ENCODE measurements around the gene PPAN.

PPAN gene

GRCh38 chr19:10087296-10088061 is 18.7 kb upstream of the PPAN start:
- ATAC-seq, result no peak
- DNase-seq, result no peak
- H3K27ac Mint-ChIP-seq, result peak overlapping the region; percentile 42
- H3K36me3 Mint-ChIP-seq (ENCODE audit: low read depth), result peaks cover 10% of the 10 kb centered on the region
- no peaks in the 10 kb centered on the region for H3K27me3 Mint-ChIP-seq
- H3K4me3 Mint-ChIP-seq, result peak overlapping the region; percentile 81
- H3K4me1 Mint-ChIP-seq, result peaks cover 12% of the 10 kb centered on the region
- no peaks in the 10 kb centered on the region for H3K9me3 Mint-ChIP-seq

DNA sequence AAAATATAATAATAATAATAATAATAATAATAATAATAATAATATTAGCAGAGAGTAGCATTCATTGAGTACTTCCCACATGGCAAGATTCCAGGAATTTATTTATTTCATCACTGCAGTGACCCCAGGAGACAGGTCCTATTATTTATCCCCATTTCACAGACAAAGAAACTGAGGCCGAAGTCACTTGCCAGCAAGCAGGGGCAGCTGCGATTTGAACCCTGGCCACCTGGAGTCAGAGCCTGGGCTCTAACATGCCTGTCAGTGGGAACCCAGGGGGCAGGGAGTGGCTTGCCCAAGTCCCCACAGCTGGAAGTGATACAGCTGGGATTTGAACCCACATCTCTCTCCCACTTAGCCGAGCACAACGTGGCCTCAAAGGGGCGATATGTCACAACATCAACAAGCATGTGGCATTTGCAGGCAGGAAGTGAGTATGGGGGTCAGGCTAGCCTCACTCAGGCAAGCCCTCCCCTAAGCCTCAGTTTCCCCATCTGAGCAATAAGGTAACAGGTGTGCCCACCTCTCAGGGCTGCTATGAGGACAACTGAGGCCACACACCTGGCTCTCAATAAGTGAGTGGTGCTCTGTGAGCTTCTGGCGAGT is 17.1 kb upstream of the PPAN start:
- ATAC-seq (no peak), DNase-seq (no peak)
- H3K27ac Mint-ChIP-seq, result no peak overlapping the region
- no peaks in the 10 kb centered on the region for H3K27me3 Mint-ChIP-seq
- H3K36me3 Mint-ChIP-seq (ENCODE audit: low read depth), result peaks cover 21% of the 10 kb centered on the region
- peaks cover 12% of the 10 kb centered on the region for H3K4me1 Mint-ChIP-seq
- no peaks in the 10 kb centered on the region for H3K9me3 Mint-ChIP-seq
- H3K4me3 Mint-ChIP-seq, result no peak overlapping the region

- ATAC-seq, result no peak
- Mint-ChIP-seq H3K9me3 (no peaks in the 10 kb centered on the region), H3K27me3 (no peaks in the 10 kb centered on the region), H3K4me3 (no peak overlapping the region), H3K27ac (no peak overlapping the region), H3K4me1 (peaks cover 12% of the 10 kb centered on the region), H3K36me3 (ENCODE audit: low read depth) (peaks cover 27% of the 10 kb centered on the region)
- DNase-seq, result no peak
Observed at GRCh38 chr19:10089801-10090375, 16.3 kb upstream of the PPAN start.

DNA sequence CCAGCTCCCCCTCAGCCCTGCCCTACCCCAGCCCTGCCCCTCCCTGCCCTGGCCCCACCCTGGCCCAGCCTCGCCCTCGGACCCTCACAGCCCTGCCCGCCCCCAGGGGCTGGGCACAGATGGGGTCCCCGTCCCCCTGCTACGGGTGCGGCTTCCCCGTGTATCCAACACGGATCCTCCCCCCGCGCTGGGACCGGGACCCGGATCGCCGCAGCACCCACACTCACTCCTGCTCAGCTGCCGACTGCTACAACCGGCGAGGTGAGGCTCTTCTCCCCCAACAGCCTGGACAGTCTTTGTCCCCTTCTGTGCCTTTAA is 14.8 kb upstream of the PPAN start:
- no peak for DNase-seq
- Mint-ChIP-seq H3K27me3 (no peaks in the 10 kb centered on the region), H3K9me3 (no peaks in the 10 kb centered on the region), H3K4me3 (no peak overlapping the region), H3K27ac (no peak overlapping the region), H3K4me1 (peaks cover 14% of the 10 kb centered on the region), H3K36me3 (ENCODE audit: low read depth) (peaks cover 31% of the 10 kb centered on the region)
- ATAC-seq, result no peak

DNA sequence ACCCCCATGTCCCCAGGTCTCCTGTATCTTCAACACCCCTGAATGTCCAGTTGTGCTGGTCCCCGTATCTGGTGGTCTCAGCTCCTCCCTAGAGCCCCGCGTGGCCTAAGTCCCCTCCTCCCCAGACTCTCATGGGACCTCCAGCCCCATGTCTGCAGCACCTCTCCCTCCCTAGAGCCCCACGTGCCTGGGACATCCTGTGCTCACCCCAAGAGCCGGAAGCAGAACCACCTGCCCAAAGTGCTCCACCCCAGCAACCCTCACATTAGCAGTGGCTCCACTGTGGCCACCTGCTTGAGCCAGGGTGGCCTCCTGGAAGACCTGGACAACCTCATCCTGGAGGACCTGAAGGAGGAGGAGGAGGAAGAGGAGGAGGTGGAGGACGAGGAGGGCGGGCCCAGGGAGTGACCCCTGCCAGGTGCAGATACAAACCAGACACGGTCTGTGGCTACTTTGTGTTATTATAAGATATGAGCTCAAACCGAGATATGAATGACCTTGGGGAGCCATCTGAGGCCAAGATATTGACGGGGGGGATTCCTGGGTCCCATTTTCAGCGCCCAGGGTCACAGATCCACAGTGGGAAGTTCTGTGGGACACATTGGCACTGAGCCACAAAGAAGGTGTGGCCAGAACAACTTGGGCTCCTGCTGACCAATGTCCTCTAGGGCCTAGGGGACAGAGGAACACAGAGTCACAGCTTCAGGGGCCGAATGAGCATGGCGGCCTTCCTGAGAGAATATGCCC is 14.1 kb upstream of the PPAN start:
- Mint-ChIP-seq H3K27me3 (no peaks in the 10 kb centered on the region), H3K9me3 (no peaks in the 10 kb centered on the region), H3K27ac (no peak overlapping the region), H3K36me3 (ENCODE audit: low read depth) (peaks cover 31% of the 10 kb centered on the region), H3K4me1 (peaks cover 18% of the 10 kb centered on the region), H3K4me3 (no peak overlapping the region)
- DNase-seq (no peak), ATAC-seq (no peak)

GRCh38 chr19:10092648-10093294 is 13.4 kb upstream of the PPAN start:
- Mint-ChIP-seq H3K9me3 (no peaks in the 10 kb centered on the region), H3K27me3 (no peaks in the 10 kb centered on the region), H3K4me1 (peaks cover 15% of the 10 kb centered on the region), H3K4me3 (no peak overlapping the region), H3K36me3 (ENCODE audit: low read depth) (peaks cover 31% of the 10 kb centered on the region), H3K27ac (no peak overlapping the region)
- no peak for ATAC-seq
- no peak for DNase-seq

DNA sequence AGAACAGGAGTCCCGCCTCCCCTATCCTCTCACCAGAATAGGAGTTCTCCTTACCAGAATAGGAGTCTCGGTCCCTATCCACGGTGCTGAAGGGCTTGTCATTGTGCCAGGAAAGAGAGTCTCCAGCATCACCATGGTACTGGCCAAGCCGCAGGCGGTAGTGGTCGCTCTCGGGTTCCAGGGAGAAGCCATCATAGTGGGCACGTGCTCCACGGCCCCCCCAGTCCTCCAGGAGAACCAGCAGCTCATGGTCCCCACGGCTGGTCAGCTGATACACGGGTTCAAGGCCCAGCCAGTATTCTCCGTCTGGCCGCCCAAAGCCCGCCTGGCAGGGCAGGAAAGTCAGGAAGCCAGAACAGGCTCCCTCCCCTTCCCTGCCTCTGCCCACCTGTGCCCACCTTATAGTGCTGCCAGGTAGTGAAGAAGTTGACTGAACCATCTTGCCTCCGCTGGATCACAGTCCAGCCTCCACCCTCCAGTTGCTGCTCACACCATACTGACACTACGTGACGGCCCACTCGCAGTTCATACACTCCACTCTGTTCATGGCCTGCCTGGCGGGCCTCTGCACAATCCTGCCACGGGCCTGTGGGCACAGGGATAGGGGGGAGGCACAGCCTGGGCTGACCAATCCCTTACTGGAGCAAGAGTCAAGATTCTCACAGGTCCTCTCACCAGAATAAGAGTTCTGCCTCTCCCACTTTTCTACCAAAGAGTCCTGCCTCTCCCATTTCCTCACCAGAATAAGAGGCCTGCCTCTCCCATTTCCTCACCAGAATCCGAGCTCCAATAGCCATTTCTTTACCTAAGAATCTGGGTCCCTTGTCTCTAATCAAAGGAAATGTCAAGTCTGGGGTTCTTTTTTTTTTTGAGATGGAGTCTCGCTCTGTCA is 12.6 kb upstream of the PPAN start:
- no peaks in the 10 kb centered on the region for H3K9me3 Mint-ChIP-seq
- no peak overlapping the region for H3K4me3 Mint-ChIP-seq
- DNase-seq (no peak), ATAC-seq (no peak)
- peaks cover 31% of the 10 kb centered on the region for H3K36me3 Mint-ChIP-seq (ENCODE audit: low read depth)
- peaks cover 21% of the 10 kb centered on the region for H3K4me1 Mint-ChIP-seq
- no peak overlapping the region for H3K27ac Mint-ChIP-seq
- H3K27me3 Mint-ChIP-seq, result no peaks in the 10 kb centered on the region

GRCh38 chr19:10095622-10095947 is 10.6 kb upstream of the PPAN start:
- Mint-ChIP-seq H3K4me1 (peaks cover 37% of the 10 kb centered on the region), H3K36me3 (ENCODE audit: low read depth) (peaks cover 34% of the 10 kb centered on the region), H3K27me3 (no peaks in the 10 kb centered on the region), H3K27ac (peak overlapping the region; percentile 87), H3K9me3 (no peaks in the 10 kb centered on the region), H3K4me3 (no peak overlapping the region)
- no peak for DNase-seq
- no peak for ATAC-seq

GRCh38 chr19:10095948-10096614 is 10.1 kb upstream of the PPAN start:
- ATAC-seq (peak; percentile 89), DNase-seq (peak; percentile 91)
- Mint-ChIP-seq H3K36me3 (ENCODE audit: low read depth) (peaks cover 34% of the 10 kb centered on the region), H3K27ac (peak overlapping the region; percentile 87), H3K27me3 (no peaks in the 10 kb centered on the region), H3K9me3 (no peaks in the 10 kb centered on the region), H3K4me1 (peaks cover 42% of the 10 kb centered on the region), H3K4me3 (peak overlapping the region; percentile 49)

- Mint-ChIP-seq H3K9me3 (no peaks in the 10 kb centered on the region), H3K27me3 (no peaks in the 10 kb centered on the region), H3K4me3 (peak overlapping the region; percentile 49), H3K36me3 (ENCODE audit: low read depth) (peaks cover 33% of the 10 kb centered on the region), H3K4me1 (peaks cover 47% of the 10 kb centered on the region), H3K27ac (peak overlapping the region; percentile 56)
- ATAC-seq, result no peak
- no peak for DNase-seq
Observed at GRCh38 chr19:10096615-10096963, 9.6 kb upstream of the PPAN start.

DNA sequence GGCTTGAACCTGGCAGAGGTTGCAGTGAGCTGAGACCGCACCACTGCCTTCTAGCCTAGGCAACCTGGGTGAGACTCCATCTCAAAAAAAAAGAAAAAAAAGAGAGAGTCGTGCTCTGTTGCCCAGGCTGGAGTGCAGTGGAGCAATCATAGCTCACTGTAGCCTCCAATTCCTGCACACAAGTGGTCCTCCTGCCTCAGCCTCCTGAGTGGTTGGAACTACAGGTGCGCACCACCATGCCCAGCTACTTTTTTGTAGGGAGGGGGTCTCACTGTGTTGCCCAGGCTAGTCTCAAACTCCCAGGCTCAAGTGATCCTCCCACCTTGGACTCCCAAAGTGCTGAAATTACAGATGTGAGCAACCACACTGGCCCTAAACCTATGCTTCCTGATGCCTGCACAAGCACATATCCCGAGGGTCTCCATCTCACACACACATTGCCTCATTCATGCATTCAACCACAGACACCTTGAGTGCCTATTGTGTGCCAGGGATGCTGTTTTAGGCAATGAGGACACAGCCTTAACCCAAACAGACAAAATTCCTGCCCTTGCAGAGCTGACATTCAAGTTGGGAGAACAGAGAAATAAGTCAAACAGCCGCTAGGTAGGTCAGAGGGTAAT is 5.9 kb upstream of the PPAN start:
- Mint-ChIP-seq H3K9me3 (no peaks in the 10 kb centered on the region), H3K4me3 (peak overlapping the region; percentile 22), H3K27ac (peak overlapping the region; percentile 74), H3K4me1 (peaks cover 78% of the 10 kb centered on the region), H3K36me3 (ENCODE audit: low read depth) (peaks cover 10% of the 10 kb centered on the region), H3K27me3 (peaks cover 2% of the 10 kb centered on the region)
- ATAC-seq, result no peak
- DNase-seq, result no peak

DNA sequence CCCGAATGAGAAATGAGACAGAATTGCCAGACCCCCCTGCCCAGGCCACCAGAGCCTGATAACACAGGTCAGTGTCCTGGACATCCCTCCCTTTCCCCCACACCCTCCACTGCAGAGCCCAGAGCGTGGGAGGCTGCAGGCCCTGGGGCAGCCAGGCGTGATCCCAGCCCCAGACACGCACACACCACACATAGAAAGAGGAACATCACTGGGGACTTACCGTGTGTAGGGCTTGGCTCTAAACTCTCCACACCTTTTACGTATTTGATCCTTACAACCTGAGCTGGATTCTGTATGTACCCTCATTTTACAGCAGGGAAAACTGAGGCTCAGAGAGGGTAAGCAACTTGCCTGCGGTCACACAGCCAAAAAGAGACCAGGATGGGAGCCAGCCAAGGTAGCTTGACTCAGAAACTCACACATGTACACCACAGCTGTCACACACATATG is 3.4 kb upstream of the PPAN start:
- Mint-ChIP-seq H3K9me3 (no peaks in the 10 kb centered on the region), H3K4me1 (peaks cover 80% of the 10 kb centered on the region), H3K4me3 (peak overlapping the region; percentile 68), H3K27me3 (peaks cover 2% of the 10 kb centered on the region), H3K36me3 (ENCODE audit: low read depth) (peaks cover 20% of the 10 kb centered on the region), H3K27ac (peak overlapping the region; percentile 97)
- DNase-seq, result no peak
- no peak for ATAC-seq

DNA sequence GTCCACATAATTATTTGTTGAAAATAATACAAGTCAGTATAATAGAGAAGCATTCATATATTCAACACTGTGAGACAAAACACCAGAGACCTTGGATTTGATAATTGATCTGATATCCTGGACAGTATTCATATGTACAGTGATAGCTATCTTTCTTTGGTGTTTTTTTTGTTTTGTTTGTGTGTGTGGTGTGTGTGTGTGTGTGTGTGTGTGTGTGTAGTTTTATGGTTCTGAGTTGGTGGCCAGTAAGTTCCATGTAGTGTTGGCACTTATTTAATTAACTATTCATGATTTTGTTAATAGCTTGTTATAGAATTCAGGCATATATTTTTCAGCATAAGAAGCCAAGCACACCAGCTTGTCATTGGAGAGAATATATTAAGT is 2.0 kb upstream of the PPAN start:
- no peaks in the 10 kb centered on the region for H3K9me3 Mint-ChIP-seq

More for the DNA sequence above, 2.0 kb upstream of the PPAN start:
- H3K36me3 Mint-ChIP-seq (ENCODE audit: low read depth), result peaks cover 29% of the 10 kb centered on the region
- peaks cover 2% of the 10 kb centered on the region for H3K27me3 Mint-ChIP-seq
- ATAC-seq, result no peak
- peak overlapping the region; percentile 100 for H3K27ac Mint-ChIP-seq
- peak overlapping the region; percentile 94 for H3K4me3 Mint-ChIP-seq
- DNase-seq, result no peak
- H3K4me1 Mint-ChIP-seq, result peaks cover 81% of the 10 kb centered on the region
